Gastrocnemius medialis (tissue), 4 donors: ENCODE data around the gene VWA8.

Experiments
- CTCF ChIP-seq, 5 experiments: fragments of 450-650 bp in 3 of 5; fragments of 200-600 bp in 2 of 5; sonication (generic) in 2 of 5; IDR thresholded peaks in 4 of 5; conservative IDR thresholded peaks in 1 of 5; 1 replicate in 4 of 5; 2 replicates in 1 of 5; pipeline ENCODE4 v1.5.1; 2016 to 2019; ENCODE audit warnings: antibody characterized with exemption in 5 of 5, mild to moderate bottlenecking in 3 of 5, moderate library complexity in 3 of 5
- POLR2A ChIP-seq, 2 donors: fragments of 450-650 bp; IDR thresholded peaks; one replicate each; pipeline ENCODE4 v1.6.1; 2017; ENCODE audit warnings: antibody characterized with exemption in 2 of 2, mild to moderate bottlenecking in 2 of 2, moderate library complexity in 2 of 2

DNA sequence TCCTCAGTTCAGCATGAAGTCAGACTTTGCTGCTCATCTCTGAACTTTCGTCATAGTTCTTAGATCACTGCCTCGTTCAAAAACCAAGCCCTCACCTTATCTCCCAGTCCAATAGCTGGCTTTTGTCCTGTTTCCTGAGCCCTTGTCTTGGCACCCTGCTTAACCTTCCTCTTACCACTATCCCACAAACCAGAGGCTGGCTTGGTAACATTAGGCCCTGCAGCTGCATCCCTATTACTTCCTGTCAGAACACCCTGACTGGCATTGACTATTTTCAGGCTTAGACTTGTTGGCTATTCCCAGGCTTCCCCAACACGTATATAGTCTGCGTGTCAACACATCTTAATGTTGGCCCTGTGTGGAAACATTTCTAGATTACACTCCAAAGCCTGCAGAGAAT lies 172.4 kb downstream of the VWA8 start:
- no peak for TF ChIP-seq CTCF (IDR thresholded peaks at IDR 0.05 in 4 of 5, conservative IDR thresholded peaks at IDR 0.05 in 1 of 5)
- no peak for TF ChIP-seq POLR2A (IDR thresholded peaks at IDR 0.05)
